HG03469 (cell line): ENCODE results near the gene EIF2B5.
"Not testable (repeated sequence)": the region's sequence is repeated elsewhere in the genome, so short reads cannot be mapped to it uniquely, and the experiment has no call there.

Experiments used
- ATAC-seq: cut with Tn5 transposase; IDR thresholded peaks from one replicate; pipeline ENCODE4 v1.9.1; 2021; ENCODE audit warnings: mild to moderate bottlenecking, moderate library complexity, moderate number of reproducible peaks; ENCODE audit not compliant: unreplicated experiment

The EIF2B5 gene

GRCh38 chr3:184145111-184145524, 10.0 kb downstream of the EIF2B5 start:
- ATAC-seq = no peak

DNA sequence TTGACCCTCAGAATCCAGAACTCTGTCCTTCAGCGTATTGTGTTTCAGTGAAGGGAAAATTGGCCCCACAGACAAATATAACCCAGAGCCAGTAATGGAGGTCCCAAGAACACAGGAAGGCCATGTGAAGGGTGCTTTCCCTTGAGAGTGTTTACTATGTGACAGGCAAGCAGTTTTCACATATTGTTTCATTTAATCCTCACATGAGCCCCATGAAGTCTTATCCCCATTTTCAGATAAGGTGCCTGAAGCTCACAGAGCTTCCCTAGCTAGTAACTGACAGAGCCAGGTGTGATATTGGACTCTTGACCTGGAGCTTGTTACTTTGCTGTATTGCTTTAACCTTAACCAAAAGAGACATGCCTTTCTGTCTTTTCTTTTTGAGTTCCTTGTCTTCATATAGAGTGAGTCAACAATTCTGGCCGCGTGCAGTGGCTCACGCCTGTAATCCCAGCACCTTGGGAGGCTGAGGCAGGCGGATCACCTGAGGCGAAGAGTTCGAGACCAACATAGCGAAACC, 10.7 kb downstream of the EIF2B5 start:
- ATAC-seq = no peak

- no peak for ATAC-seq
Measured at GRCh38 chr3:184148076-184148475, 12.9 kb downstream of the EIF2B5 start.

- ATAC-seq = no peak
Measured at GRCh38 chr3:184149123-184149522, 14.0 kb downstream of the EIF2B5 start.

DNA sequence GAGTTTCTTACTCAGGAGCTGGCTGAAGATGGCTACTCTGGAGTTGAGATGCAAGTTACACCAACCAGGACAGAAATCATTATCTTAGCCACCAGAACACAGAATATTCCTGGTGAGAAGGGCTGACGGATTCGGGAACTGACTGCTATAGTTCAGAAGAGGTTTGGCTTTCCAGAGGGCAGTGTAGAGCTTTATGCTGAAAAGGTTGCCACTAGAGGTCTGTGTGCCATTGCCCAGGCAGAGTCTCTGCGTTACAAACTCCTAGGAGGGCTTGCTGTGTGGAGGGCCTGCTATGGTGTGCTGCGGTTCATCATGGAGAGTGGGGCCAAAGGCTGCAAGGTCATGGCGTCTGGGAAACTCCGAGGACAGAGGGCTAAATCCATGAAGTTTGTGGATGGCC, 14.6 kb downstream of the EIF2B5 start:
- not testable (repeated sequence) for ATAC-seq

DNA sequence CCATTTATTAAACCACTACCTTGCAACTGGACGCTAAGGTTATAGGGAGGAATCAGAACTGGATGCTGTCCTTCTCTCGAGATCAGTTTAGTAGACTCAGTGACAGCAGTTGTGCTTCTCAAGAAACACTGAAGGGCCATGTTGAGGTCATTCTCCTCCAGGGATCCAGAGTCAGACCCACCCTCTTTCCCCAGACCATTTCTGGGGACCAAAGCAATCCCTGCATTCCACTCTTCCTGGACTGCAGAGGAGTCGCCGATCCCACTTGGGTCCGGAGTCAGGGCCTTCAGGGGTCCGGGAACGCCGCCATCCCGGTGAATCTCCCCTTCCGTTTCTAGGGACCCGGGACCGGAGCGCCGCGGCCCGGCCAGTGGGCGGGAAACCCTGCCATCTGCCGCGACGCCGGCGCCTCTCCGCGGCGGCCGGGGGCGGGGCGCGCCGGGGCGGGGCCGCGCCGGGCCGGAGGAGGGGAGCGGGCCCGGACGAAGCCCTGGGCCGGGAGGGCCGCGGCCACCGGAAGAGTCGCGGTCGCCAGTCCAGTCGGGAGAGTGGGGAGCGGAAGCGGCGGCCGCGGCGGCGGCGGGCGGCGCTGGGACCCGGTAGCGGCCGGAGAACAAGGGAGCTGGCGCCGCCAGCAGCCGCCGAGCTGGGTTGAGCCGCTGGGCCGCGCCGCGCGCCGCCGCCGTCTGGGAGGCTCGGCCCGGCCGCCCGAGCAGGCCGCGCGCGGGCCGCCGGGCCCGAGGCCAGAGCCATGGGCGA, 19.9 kb downstream of the EIF2B5 start, which contains the start of gene DVL3:
Gene DVL3, plus strand, starts transcription at position 493 of the 759 bp plus-strand sequence. Its CDS starts 259 bp downstream, at position 752.
- peak; percentile 40 for ATAC-seq

GRCh38 chr3:184155644-184156521, 20.7 kb downstream of the EIF2B5 start:
- ATAC-seq = peak; percentile 13

DNA sequence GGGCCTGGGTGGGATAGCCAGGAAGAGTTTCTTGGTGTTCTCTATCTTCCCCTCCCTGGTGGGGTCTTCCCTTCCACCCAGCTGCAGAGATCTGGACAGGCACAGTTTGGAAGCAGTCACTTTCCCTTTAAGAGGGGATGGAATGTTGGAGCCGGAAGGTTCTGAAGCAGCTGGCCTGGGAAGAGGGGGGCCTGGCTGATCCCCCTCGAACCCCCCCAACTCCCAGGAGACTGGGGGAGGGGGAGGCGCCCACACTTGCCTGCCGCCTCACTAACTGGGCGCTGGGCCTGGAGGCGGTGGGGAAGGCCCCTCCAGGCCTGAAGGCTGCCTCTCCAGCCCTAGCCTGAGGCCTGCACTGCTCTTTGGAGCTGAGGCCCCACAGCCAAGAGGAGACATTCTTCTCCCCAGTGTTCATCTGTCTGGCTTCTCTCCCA, 21.4 kb downstream of the EIF2B5 start:
- no peak for ATAC-seq

DNA sequence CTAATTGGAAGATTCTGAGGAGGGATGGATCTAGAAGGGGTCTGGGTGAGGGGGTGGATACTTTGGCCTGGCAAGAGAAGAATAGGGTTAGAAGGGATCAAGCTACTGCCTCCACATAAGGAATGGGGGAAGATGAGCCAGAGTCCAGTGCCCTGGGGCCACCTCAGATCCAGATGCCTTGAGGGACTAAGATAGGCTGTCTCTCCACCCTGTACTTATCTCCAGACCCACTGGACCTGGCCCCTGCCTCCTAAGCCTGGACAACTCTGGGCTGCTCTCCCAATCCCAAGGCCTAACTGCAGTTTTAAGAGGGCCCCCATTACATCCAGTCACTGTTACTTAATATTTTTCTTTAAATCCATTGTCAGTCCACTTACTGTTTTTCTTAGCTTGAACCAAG, 22.0 kb downstream of the EIF2B5 start:
- ATAC-seq = no peak

GRCh38 chr3:184158404-184158803, 23.2 kb downstream of the EIF2B5 start:
- ATAC-seq = no peak

DNA sequence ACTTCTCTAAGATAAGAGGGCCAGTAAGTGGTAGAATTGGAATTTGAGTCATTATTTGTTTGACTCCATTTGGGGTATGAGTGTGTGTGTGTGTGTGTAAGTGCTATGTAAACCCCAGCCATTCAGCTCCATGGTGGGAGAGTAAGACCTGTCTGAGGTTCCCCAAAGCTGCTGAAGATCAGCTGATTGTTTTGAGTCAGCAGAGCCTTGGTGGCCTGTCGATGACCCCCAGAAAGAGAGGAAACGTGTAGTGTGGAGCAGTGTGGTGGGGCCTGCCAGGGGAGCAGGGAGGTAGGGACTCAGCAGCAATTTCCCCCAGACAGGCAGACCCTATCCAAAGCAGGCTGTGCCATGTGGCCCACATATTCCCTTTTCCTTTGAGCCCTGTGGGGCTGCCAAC, 25.3 kb downstream of the EIF2B5 start:
- no peak for ATAC-seq

GRCh38 chr3:184162571-184163070, 27.5 kb downstream of the EIF2B5 start:
- ATAC-seq = not testable (repeated sequence)

GRCh38 chr3:184164648-184165330, 29.6 kb downstream of the EIF2B5 start:
- ATAC-seq = no peak

DNA sequence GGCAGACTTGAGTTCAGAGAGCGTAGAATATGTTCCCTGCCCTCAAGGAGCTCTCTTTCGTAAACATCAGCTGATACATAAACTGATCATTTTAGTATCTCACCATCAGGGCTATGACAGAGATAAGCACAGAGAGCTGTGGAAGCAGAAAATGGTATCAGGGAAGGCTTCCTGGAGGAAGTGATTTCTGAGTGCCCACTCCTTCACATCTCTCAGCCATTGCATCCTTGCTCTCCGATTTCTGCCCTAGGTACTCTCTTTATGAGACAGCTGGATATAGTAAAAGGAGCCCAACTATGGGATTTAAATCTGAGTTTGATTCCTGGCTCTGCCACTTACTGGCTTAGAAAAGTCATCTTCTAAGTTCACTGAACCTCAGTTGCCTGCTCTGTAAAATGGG, 30.4 kb downstream of the EIF2B5 start:
- no peak for ATAC-seq

DNA sequence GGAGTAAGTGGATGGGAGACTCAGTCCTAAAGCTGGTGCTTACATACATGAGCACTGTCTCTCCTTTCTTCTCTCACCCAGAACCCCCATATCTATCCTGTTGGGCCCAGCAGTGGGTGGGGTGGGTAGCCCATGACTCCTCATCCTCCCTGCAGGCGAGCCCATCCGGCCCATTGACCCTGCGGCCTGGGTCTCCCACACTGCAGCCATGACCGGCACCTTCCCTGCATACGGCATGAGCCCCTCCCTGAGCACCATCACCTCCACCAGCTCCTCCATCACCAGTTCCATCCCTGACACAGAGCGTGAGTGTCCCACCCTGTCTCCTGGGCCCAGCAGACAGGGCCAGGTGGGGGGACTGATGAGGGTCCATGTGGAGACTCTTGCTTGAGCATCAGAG, 31.5 kb downstream of the EIF2B5 start:
- no peak for ATAC-seq

DNA sequence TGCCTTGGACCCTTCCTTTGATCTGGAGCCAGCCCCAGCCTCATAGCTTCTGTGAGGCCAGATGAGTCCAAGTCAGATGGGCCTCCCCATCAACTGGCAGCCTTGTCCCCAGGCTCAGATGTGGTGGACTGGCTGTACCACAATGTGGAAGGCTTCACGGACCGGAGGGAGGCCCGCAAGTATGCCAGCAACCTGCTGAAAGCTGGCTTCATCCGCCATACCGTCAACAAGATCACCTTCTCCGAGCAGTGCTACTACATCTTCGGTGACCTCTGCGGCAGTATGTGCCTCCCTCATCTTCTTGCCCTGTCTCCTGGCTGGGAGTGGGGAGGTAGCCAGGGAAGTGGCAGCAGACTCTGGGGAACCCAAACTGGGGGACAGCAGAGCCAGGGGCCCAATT, 32.6 kb downstream of the EIF2B5 start:
- ATAC-seq = no peak

DNA sequence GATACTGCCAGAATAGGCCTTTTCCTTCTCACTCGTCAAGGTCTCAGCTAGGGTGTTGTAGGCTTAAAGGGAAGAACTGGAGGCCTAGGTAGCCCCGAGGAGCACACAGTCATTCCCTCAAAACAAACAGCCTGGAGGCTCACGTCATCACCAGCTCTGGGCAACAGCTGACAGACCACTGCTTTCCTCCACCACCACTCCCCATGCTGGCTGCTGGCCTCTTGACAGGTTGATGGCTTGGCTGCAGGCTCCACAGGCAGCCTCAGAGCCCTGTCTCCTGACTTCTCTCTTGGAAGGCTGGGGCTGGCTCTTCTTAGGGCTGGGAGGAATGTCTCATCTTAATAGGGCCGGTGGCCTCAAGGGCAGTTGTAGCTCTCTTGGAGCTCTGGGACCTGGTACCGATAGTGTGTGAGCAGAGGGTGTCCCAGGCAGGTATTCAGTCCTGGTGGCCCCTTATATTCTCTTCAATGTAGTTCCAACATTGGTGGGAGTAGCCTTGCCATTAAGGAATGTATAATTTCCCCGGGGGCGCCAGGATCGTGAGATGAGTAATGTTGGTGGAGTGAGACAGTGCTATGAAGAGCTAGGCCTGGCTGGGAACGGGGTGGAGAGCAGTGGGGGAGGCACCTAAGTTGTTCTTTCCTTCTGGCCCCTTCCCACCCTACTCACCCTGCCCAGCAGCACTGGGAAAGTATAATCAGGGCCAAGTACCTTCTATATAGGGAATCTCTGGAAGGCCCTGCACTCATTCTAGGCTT, 33.4 kb downstream of the EIF2B5 start:
- ATAC-seq = no peak

GRCh38 chr3:184169896-184170875, 35.0 kb downstream of the EIF2B5 start:
- no peak for ATAC-seq

GRCh38 chr3:184171562-184171961, 36.4 kb downstream of the EIF2B5 start:
- ATAC-seq = no peak
